Keratinocyte (primary cell): ENCODE data around the gene TEX47.

ENCODE experiments used
- EZH2 ChIP-seq: IDR thresholded peaks from one replicate; pipeline ENCODE4 v1.6.1; 2012; ENCODE audit warnings: inconsistent platforms, mild to moderate bottlenecking, low read length, moderate library complexity
- TF ChIP-seq, protein P1 (sequence below), 3 experiments: IDR thresholded peaks in 1 of 3; conservative IDR thresholded peaks in 1 of 3; optimal IDR thresholded peaks in 1 of 3; 2 replicates in 2 of 3; 3 replicates in 1 of 3; pipeline versions ENCODE3 to v1.5.1; 2011; ENCODE audit warnings: low read length in 3 of 3, mild to moderate bottlenecking in 3 of 3, moderate library complexity in 2 of 3, control low read depth in 1 of 3, inconsistent platforms in 1 of 3; ENCODE audit not compliant: insufficient read depth in 2 of 3; ENCODE audit errors: extremely low read depth in 1 of 3

DNA sequence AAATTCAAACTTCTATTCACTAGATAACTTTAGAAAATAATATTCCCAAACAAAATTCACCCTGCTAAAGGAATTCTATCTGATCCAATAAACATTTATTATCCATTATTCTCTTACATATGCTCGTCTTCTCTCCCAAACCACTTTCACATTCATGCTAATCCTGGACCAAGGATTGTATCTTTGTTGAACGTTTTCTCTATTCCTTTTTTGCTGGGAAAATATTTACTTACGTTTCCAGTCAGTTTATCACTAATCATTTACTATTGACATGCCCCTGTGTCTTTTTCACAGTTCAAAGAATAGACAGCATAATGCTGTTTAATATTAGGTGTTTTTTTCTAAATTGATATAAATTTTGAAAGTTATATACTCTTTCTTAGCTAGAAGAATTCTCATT, 3.2 kb downstream of the TEX47 start:
- TF ChIP-seq, protein P1, sequence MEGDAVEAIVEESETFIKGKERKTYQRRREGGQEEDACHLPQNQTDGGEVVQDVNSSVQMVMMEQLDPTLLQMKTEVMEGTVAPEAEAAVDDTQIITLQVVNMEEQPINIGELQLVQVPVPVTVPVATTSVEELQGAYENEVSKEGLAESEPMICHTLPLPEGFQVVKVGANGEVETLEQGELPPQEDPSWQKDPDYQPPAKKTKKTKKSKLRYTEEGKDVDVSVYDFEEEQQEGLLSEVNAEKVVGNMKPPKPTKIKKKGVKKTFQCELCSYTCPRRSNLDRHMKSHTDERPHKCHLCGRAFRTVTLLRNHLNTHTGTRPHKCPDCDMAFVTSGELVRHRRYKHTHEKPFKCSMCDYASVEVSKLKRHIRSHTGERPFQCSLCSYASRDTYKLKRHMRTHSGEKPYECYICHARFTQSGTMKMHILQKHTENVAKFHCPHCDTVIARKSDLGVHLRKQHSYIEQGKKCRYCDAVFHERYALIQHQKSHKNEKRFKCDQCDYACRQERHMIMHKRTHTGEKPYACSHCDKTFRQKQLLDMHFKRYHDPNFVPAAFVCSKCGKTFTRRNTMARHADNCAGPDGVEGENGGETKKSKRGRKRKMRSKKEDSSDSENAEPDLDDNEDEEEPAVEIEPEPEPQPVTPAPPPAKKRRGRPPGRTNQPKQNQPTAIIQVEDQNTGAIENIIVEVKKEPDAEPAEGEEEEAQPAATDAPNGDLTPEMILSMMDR (optimal IDR thresholded peaks at IDR 0.05 in 1 of 3, IDR thresholded peaks at IDR 0.05 in 1 of 3, conservative IDR thresholded peaks at IDR 0.05 in 1 of 3; ENCODE audit: extremely low read depth in 1 of 3, insufficient read depth in 2 of 3, low read length in 3 of 3), result no peak
- no peak for TF ChIP-seq EZH2
